ENCODE data around the gene PLXNA2. TPM values are rescaled to one million over a fixed set of nuclear protein-coding genes. Genes with fewer than 3 reads are reported as not detected.

The PLXNA2 gene
- total and polyA plus RNA-seq, 2 of the 4 experiments (the other 2 are of a cell fraction), result 0.72 to 1.1 TPM

DNA sequence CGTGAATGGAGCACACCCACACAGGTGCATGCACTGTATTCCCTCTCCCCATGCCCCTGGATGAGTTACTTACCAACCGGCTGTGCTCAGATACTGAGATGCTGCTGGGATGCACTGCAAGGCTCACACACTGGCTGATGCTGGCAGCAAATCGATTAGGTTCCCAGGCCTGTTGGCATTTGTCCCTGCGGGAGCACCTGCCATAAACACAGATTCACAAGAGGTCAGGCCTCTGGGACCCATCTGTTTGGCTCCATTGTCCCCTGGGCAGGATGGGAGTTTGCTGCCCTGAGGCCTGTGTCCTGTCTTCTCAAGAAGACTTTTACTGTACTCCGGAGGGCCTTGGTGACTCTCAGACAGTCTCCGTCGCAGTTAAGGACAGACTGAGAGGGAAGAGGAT, 145.4 kb downstream of the PLXNA2 start:
- ATAC-seq (ENCODE audit: low read depth) (no peak), DNase-seq (no peak)
- Histone ChIP-seq H3K4me2 (ENCODE audit: low read depth, low read length) (no peak overlapping the region), H3K56ac (ENCODE audit: extremely low read depth, insufficient read depth, low read length) (no peak overlapping the region), H3K14ac (replicated peaks; ENCODE audit: low read depth, low read length) (no peak overlapping the region), H3K79me1 (ENCODE audit: low read depth in 1 of 2, low read length in 2 of 2) (no peaks in the 10 kb centered on the region), H2AK5ac (ENCODE audit: low read depth, low read length) (no peak overlapping the region), H4K91ac (ENCODE audit: insufficient read depth, low read depth, low read length) (no peak overlapping the region), H2BK20ac (ENCODE audit: low read depth, low read length) (no peak overlapping the region), H3K4me3 (ENCODE audit: insufficient read depth, low read depth, low read length) (no peak overlapping the region), H3K9me1 (ENCODE audit: insufficient read depth, low read length) (no peaks in the 10 kb centered on the region), H3K27ac (ENCODE audit: insufficient read depth, low read length) (no peak overlapping the region), H3K27me3 (ENCODE audit: control insufficient read depth, insufficient read depth, low read length) (no peaks in the 10 kb centered on the region), H3K9me3 (ENCODE audit: control insufficient read depth, insufficient read depth, low read length) (no peaks in the 10 kb centered on the region), H3K36me3 (ENCODE audit: control insufficient read depth, insufficient read depth, low read length) (no peaks in the 10 kb centered on the region), H3K4me1 (ENCODE audit: control insufficient read depth, insufficient read depth, low read length) (peaks cover 3% of the 10 kb centered on the region), H4K8ac (ENCODE audit: low read depth in 2 of 2, low read length in 2 of 2) (no peak overlapping the region), H3K18ac (ENCODE audit: low read depth, low read length) (no peak overlapping the region), H2BK120ac (ENCODE audit: low read depth, low read length) (no peak overlapping the region), H2AFZ (replicated peaks; ENCODE audit: low read length, poor library complexity) (no peak overlapping the region), H4K20me1 (ENCODE audit: insufficient read depth, low read length) (no peaks in the 10 kb centered on the region), H2AK9ac (replicated peaks; ENCODE audit: low read depth, low read length, poor library complexity) (no peak overlapping the region), H3K23ac (ENCODE audit: low read depth, low read length) (no peak overlapping the region), H4K5ac (ENCODE audit: low read depth, low read length) (no peak overlapping the region), H3K4ac (ENCODE audit: low read depth, low read length) (no peak overlapping the region), H2BK5ac (ENCODE audit: low read depth, low read length, poor library complexity, severe bottlenecking) (no peak overlapping the region), H3K9ac (ENCODE audit: low read depth, low read length) (no peak overlapping the region; the same call in 1 of the 2 replicates), H2BK15ac (ENCODE audit: low read depth, low read length) (no peak overlapping the region)
- dilution Hi-C loops (cut with HindIII; ENCODE audit: low sequenced_read_pairs, unreplicated experiment), result no loop called here
- intact Hi-C loops (cut with micrococcal nuclease), result loop anchor here (10.0 kb wide), 1 partner anchor 214 kb away; no protein-coding TSS in a partner anchor
- no TSS peak for BruUV-seq (replicated peaks)
- ChIA-PET CTCF (no interaction called here), POLR2A (ENCODE audit: unreplicated experiment) (no interaction called here)
- TF ChIP-seq BHLHE40 (IDR thresholded peaks at IDR 0.05; ENCODE audit: low read depth, low read length), result no peak
- TF ChIP-seq SMC3 (IDR thresholded peaks at IDR 0.05; ENCODE audit: low read depth, low read length), result no peak
- TF ChIP-seq POLR2A (IDR thresholded peaks at IDR 0.05; ENCODE audit: low read depth, low read length), result no peak
- no peak for TF ChIP-seq MXI1 (IDR thresholded peaks at IDR 0.05; ENCODE audit: borderline replicate concordance, low read depth, low read length)
- no peak for TF ChIP-seq RCOR1 (IDR thresholded peaks at IDR 0.05; ENCODE audit: insufficient replicate concordance, low read length)
- TF ChIP-seq, protein P1, sequence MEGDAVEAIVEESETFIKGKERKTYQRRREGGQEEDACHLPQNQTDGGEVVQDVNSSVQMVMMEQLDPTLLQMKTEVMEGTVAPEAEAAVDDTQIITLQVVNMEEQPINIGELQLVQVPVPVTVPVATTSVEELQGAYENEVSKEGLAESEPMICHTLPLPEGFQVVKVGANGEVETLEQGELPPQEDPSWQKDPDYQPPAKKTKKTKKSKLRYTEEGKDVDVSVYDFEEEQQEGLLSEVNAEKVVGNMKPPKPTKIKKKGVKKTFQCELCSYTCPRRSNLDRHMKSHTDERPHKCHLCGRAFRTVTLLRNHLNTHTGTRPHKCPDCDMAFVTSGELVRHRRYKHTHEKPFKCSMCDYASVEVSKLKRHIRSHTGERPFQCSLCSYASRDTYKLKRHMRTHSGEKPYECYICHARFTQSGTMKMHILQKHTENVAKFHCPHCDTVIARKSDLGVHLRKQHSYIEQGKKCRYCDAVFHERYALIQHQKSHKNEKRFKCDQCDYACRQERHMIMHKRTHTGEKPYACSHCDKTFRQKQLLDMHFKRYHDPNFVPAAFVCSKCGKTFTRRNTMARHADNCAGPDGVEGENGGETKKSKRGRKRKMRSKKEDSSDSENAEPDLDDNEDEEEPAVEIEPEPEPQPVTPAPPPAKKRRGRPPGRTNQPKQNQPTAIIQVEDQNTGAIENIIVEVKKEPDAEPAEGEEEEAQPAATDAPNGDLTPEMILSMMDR (conservative IDR thresholded peaks at IDR 0.05; ENCODE audit: low read depth, low read length), result no peak
- TF ChIP-seq RAD21 (IDR thresholded peaks at IDR 0.05; ENCODE audit: low read length), result no peak
- TF ChIP-seq CHD1 (IDR thresholded peaks at IDR 0.05; ENCODE audit: low read depth, low read length), result no peak
- in situ Hi-C loops (cut with MboI; ENCODE audit: low sequenced_read_pairs), result no loop called here
- WGBS, 2 experiments (ENCODE audit: extremely low coverage in 2 of 2, insufficient read length in 1 of 2), result 92% methylated on average over 2 of the region's 7 CpGs; no CpG with 5 or more reads in 1 of the 2 experiments
